Right renal pelvis (tissue), 4 donors: Measurements from ENCODE around the gene CARHSP1. TPM values are rescaled to one million over a fixed set of nuclear protein-coding genes. Genes with fewer than 3 reads are reported as not detected.
"Not testable (repeated sequence)": the region's sequence is repeated elsewhere in the genome, so short reads cannot be mapped to it uniquely, and the experiment has no call there.

Experiments used
- DNase-seq, 4 donors: peaks; one replicate each; pipeline ENCODE4 v3.0.0-alpha.2; 2013; ENCODE audit warnings: low read depth in 4 of 4, low spot score in 3 of 4, missing footprints in 1 of 4
- polyA plus RNA-seq, 4 donors: library from polyadenylated mRNA; unstranded; fragments of 120-200 nt; gene quantifications; one replicate each; pipeline ENCODE4 v1.2.1, GENCODE V29; 2013; ENCODE audit not compliant: insufficient read length in 4 of 4

The CARHSP1 gene
- polyA plus RNA-seq, 4 donors, result 67.4 to 82.5 (median 71.0) TPM

GRCh38 chr16:8858994-8859912, 9.6 kb downstream of the CARHSP1 start:
- DNase-seq, result no peak

GRCh38 chr16:8855972-8856371, 12.8 kb downstream of the CARHSP1 start:
- DNase-seq, result no peak

GRCh38 chr16:8855051-8855786, 13.6 kb downstream of the CARHSP1 start:
- DNase-seq, result no peak

- no peak for DNase-seq
Measured at GRCh38 chr16:8854298-8854948, 14.4 kb downstream of the CARHSP1 start.

- DNase-seq, result no peak
Measured at GRCh38 chr16:8853611-8854010, 15.2 kb downstream of the CARHSP1 start.

GRCh38 chr16:8853150-8853549, 15.7 kb downstream of the CARHSP1 start:
- DNase-seq, result no peak

GRCh38 chr16:8852534-8852933, 16.3 kb downstream of the CARHSP1 start:
- no peak for DNase-seq

GRCh38 chr16:8851761-8852403, 16.9 kb downstream of the CARHSP1 start:
- DNase-seq, result no peak

GRCh38 chr16:8850279-8850885, 18.4 kb downstream of the CARHSP1 start:
- DNase-seq, result no peak

GRCh38 chr16:8849411-8850011, 19.3 kb downstream of the CARHSP1 start:
- no peak for DNase-seq

GRCh38 chr16:8848939-8849391, 19.8 kb downstream of the CARHSP1 start:
- DNase-seq, result no peak

- no peak for DNase-seq
Measured at GRCh38 chr16:8848231-8848938, 20.4 kb downstream of the CARHSP1 start.

- DNase-seq, result no peak
Measured at GRCh38 chr16:8847623-8848022, 21.2 kb downstream of the CARHSP1 start.

GRCh38 chr16:8847145-8847544, 21.7 kb downstream of the CARHSP1 start:
- DNase-seq, result no peak

- DNase-seq, result no peak
Measured at GRCh38 chr16:8846401-8846932, 22.3 kb downstream of the CARHSP1 start.

- DNase-seq, result no peak
Measured at GRCh38 chr16:8845699-8846298, 23.0 kb downstream of the CARHSP1 start.

- DNase-seq, result not testable (repeated sequence)
Measured at GRCh38 chr16:8843296-8843695, 25.5 kb downstream of the CARHSP1 start.

GRCh38 chr16:8842016-8842415, 26.8 kb downstream of the CARHSP1 start:
- DNase-seq, result not testable (repeated sequence)
